GM21528 (cell line): ENCODE results near the gene TSPAN15.

Experiments
- ATAC-seq: cut with Tn5 transposase; IDR thresholded peaks from one replicate; pipeline ENCODE4 v1.9.1; 2021; ENCODE audit warnings: mild to moderate bottlenecking, moderate library complexity; ENCODE audit not compliant: unreplicated experiment, low FRiP score

TSPAN15 gene

DNA sequence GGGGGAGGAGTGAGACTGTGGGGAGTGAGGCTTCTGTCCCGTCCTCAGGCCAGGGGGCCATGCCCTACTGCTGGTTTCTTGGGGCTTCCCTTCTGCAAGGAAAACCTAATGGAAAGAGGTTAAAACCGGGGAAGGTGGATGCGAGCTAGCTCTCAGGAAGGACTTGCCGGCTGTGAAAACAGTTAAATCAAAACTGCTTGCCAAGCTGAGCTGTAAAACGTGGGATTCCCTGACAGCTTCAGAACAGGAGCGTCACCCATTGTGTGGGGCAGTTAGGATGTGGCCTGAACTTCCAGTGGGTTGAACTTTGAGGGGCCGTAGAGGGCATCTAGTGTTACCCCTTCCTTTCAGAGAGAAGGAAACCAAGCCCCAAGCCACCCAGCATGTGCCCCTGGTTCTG is 13.1 kb downstream of the TSPAN15 start:
- ATAC-seq: no peak

DNA sequence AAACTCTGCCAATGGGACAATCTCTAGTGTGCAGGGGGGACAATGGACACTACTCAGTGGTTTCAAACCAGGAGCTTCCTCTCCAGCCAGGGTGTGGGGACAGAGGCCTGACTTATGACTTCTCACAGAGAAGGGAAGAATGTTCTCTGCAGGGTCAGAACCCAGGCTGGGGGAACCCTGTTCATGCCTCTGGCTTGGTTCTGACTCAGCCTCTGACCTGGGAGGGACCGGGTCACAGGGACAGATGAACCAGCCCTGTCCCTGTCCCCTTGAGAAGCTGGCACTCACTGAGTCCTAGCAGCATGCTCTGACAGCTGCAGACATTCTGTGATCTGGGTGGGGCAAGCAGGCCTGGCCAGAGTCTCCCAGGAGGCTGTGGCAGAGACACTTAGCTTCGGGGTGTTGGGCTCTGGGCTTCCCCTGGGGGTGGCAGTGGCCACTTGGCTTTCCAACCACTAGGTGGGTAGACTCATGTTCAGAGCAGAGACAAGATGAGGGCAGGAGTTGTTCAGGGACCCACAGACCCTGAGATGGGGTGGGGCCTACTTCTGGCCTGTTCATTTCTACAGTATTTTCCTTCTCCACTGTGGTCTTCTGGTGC is 13.6 kb downstream of the TSPAN15 start:
- ATAC-seq: no peak

DNA sequence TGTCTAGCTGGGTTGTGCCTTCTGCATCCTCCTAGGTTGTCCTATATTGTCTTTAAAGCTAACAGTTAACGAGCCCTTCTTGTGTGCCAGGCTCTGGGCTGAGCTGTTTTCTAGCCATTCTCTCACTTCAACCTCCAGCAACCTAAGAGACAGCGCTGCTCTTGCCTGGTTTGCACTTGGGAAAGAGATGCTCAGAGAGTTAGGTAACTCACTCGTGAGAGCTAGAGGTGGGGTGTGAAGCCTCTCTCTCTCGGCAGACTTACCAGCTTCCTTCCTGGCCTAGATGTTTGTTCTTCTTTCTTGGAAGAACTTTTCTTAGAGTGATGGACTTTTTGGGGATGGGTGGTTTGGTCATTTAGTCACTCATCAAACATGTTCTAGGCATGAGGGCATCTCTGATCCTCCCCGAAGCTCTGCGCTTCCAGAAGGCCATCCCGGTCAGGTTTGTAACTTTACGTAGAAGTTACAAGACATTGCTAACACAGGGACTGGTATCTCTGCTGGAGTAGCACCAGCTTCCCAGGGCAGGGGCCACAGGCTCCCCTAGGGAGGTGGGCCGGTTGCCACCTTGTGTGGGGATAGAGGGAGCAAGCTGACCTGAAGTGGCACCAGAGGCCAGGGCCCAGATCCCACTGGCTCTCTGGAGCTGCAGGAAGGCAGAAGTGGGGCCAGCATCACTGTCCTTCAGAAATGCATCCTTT is 14.3 kb downstream of the TSPAN15 start:
- ATAC-seq: no peak

DNA sequence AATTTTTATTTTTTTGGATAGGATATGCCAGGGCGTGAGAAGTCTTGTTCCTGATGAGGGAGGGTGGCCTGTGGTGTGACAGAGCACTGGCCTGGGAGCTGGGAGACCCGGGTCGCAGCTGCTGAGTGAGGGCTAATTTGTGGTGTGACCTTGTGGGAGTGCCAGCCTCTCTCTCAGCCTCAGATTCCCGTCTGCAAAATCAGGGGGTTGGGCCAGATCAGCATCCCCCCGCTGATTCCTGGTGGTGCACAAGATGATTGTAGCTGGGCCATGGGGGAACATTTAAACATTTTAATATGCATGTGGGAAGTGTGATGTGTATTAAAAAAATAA is 14.9 kb downstream of the TSPAN15 start:
- ATAC-seq: no peak

- ATAC-seq: no peak
These were observed 15.4 kb downstream of the TSPAN15 start for GRCh38 chr10:69466689-69467088.

GRCh38 chr10:69467928-69468750 is 16.9 kb downstream of the TSPAN15 start:
- ATAC-seq: no peak

GRCh38 chr10:69468751-69469089 is 17.5 kb downstream of the TSPAN15 start:
- no peak for ATAC-seq

DNA sequence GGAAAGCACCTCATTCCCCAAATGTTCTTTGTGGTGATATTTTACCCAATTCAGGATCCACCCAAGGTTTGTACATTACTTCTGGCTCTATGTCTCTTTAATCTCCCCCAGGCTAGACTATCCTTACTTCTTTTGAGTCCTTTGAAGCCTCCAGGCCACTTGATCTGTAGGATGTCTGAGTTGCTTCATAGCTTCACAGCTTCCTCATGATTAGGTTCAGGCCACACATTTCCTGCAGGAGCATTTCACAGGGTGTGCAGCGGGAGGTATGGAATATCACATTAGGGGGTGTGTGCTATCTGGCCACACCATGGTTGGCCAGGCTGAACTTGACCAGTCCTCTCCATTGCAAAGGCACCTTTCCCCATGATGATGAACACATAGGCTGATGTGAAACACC is 18.7 kb downstream of the TSPAN15 start:
- no peak for ATAC-seq

DNA sequence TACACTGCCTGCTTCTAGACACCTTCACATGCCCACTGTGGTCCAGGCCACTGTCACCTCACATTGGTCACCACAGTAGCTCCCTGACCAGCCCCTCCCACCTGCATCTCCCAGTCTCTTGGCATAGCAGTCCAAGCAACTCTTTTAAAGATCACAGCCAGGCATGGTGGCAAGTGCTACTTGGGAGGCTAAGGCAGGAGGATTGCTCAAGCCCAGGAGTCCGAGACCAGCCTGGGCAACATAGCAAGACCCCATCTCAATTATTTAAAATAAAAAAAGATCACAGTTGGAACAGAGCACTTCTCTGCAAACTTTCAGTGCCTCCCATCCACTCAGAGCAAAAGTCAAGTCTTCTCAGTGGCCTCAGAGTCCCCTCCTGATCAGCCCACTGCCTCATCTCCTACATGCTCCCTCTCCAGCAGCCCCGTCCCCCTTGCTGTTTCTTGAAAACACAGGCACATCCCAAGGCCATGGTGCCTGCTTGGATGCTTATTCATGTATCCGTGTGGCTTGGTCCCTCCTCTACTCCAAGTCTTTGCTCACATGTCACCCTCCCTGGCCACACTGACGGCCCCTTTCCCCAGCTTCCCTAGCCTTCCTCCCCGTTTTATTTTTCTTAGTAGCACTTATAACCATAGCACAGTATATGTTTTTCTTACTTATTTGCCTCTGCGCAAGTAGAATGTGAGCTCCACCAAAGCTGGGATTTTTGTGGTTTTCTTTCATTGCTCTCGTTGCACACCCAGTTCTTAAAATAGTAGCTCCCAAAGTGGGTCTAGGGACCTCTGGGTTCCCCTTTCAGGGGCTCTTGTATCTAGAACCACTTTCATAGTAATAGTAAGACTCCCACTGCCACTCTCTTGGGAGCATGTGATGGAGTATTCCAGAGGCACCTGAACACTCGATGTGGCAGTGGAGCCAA is 19.5 kb downstream of the TSPAN15 start:
- no peak for ATAC-seq

DNA sequence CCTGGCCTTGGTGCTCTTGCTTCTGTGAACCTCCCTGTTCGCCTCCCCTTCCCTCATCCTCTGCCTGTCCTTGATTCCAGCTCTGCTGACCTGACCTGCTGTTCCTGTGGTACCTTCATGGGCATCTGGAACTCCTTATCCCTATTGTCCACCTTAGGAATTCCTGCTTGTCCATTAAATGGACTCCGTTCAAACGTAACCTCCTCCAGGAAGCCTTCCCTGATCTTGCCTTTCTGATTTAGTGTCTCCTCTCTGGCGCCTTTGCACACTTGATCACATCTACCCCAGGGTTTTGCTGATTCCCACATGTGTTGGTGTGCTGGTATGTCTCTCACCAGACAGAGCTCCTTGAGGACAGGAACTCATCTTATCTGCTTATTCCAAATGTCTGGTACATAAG is 20.9 kb downstream of the TSPAN15 start:
- no peak for ATAC-seq

- no peak for ATAC-seq
These were observed 21.3 kb downstream of the TSPAN15 start for GRCh38 chr10:69472544-69472943.

DNA sequence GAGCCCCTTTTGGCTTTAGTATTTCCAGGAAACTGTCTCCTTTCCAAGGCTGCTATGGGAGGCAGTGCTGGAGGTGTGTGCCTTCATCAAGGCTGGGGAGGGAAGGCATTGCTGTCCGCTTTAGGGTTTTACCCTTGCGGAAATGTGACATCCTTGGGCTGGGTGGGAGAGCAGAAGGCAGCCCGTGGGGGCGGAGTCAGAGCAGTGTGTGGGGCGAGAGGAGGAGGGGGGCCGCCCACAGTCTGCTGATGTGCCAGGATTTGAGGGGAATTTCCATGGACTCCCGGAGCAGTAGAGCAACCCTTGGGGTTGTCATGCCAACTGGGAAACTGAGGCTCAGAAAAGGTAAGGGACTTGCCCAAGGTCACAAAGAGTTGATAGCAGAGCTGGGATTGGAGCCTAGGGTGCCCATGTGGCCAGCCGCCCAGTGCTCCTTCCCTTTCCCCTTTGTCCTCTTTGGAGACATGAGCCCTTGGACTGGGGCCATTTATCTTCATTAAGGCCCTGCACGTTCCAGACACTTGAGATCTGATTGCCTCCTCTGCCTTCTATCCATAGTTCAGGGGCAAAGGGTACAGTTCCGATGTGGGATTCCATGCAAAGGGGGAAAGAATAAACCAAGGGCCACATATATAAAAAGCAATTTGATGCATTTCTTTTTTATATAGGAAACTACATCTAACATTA is 22.2 kb downstream of the TSPAN15 start:
- no peak for ATAC-seq

DNA sequence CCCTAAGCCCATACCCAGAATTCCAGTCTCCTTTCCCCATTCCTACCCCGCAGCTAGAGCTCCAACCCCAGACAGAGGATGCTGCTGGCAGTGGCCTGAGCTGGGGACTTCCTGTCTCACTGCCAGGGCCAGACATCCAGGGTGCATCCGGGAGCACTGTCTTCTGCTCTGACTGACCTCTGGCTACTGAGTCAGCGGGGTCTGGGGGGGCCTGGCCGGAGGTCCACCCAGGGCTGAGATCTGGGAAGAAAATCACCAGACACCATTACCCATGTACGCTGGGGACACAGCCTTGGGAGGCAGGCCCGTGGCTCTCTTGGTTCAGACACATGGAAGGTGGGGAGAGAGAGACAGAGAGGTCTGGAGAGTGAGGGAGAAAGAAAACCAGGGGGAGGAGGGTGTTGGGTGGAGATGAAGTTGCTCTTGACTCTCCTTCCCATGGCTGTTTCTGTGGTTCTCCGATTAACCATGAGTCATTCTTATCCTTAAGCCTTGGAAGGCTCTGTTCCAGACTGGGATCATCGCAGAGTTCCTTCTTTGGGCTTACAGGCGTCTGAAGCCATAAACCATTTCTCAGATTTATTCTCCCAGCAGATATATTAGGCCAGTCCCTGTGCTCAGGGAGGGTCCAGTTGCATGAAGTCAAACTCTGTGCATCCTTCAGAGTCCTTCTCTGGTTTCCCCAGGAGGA is 23.6 kb downstream of the TSPAN15 start:
- ATAC-seq: no peak

- no peak for ATAC-seq
These were observed 24.2 kb downstream of the TSPAN15 start for GRCh38 chr10:69475433-69475830.

- no peak for ATAC-seq
These were observed 26.8 kb downstream of the TSPAN15 start for GRCh38 chr10:69477968-69478597.

DNA sequence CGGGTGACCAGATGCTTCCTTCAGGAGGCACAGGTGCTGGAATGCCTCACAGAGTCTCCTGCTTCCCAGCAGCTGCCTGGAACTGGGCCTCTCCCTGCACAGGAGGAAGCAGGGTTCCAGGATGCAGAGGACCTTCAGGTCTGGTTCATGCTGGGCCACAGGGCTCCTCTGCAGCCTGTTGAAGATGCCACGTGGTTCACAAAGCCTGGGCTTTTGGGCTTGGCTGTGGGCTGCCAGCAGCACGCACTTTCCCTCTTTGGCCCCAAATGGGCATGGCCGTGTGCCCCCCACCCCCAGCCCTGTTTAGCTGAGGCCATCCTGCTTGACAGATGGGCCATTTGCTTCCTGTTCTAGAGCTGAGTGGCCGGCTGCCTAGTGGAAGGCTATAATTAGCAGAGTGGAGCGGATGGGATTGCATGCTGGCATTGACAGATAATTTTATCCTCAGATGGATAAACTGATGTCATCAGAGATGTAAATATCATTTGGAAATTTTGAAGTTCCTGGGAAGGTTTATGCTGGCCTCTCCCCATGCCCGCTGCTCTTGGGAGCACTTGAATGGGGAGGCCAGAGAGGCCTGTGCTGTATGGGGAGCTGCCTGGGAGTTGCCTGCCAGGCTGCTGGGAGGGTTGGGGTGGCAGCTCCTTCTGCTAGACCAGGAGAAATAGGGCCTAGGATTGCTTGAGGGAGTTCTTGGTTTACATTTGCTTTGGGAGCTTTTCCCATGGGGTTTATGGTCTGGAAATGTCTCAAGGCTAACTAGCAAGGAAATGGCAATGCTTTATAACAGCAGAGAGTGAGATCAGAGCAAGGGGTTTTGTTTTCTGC is 28.2 kb downstream of the TSPAN15 start:
- no peak for ATAC-seq

GRCh38 chr10:69480068-69480412 is 28.8 kb downstream of the TSPAN15 start:
- no peak for ATAC-seq

DNA sequence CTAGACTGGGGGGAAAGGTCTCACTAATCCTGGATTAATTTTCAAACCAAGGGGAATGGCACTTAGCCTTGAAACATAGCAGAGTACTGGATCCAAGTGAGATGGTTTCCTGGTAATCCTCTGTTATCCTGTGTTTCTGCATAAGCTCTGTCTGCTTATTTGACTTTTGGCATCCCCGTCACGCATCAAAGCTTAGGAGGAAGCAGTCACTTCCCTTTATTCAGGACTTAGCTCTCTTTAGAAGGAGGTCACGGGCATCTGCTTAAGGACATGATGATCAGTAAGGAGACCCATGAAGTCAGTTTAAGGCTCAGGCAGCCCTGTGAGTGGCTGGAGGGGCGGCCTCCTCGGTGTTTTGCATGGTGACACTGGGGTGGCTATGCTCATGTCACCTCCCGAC is 30.0 kb downstream of the TSPAN15 start:
- ATAC-seq: no peak
